Measurements from ENCODE around the gene ZFC3H1. TPM values are rescaled to one million over a fixed set of nuclear protein-coding genes. Genes with fewer than 3 reads are reported as not detected.
A peak's percentile ranks its signal among the peaks of the same experiment; 100 is the strongest.

The ZFC3H1 gene
- polyA plus RNA-seq, 3 donors: 12.5 to 57.0 (median 16.3) TPM

GRCh38 chr12:71636704-71637115 lies 26.9 kb downstream of the ZFC3H1 start:
- peaks cover 81 to 90% of the 10 kb centered on the region in 2 donors for H3K36me3 Mint-ChIP-seq
- peak; percentile 27 to 68 (median 46) for DNase-seq
- H3K9me3 ChIP-seq (replicated peaks in 1 of 2; ENCODE audit: control insufficient read depth in 1 of 2, insufficient read depth in 1 of 2, low read length in 2 of 2): no peaks in the 10 kb centered on the region
- intact Hi-C loops (cut with micrococcal nuclease): no loop called here
- TF ChIP-seq CTCF (IDR thresholded peaks at IDR 0.05): peak; percentile 84
- H3K9me3 Mint-ChIP-seq: no peaks in the 10 kb centered on the region
- H2AFZ ChIP-seq (ENCODE audit: insufficient read depth, low read depth, low read length, poor library complexity, severe bottlenecking): no peak overlapping the region
- H3K4me1 Mint-ChIP-seq: peaks cover 2% of the 10 kb centered on the region
- H3K4me3 ChIP-seq (replicated peaks in 1 of 3; ENCODE audit: low read depth in 2 of 3, low read length in 3 of 3): no peak overlapping the region
- H3K4me1 ChIP-seq (ENCODE audit: control insufficient read depth in 1 of 2, insufficient read depth in 2 of 2, low read length in 2 of 2): no peaks in the 10 kb centered on the region
- no peak overlapping the region for H3K4me2 ChIP-seq (replicated peaks; ENCODE audit: extremely low read depth, low read length, poor library complexity, severe bottlenecking)
- H3K79me2 ChIP-seq (ENCODE audit: insufficient read depth, low read length): peaks cover 30% of the 10 kb centered on the region
- no peak overlapping the region for H3K27ac ChIP-seq (ENCODE audit: low read depth in 1 of 2, low read length in 2 of 2)
- peaks cover 92 to 100% of the 10 kb centered on the region in 2 donors for H3K36me3 ChIP-seq (replicated peaks in 1 of 2; ENCODE audit: control insufficient read depth in 1 of 2, insufficient read depth in 2 of 2, low read length in 2 of 2)
- H3K27me3 Mint-ChIP-seq (ENCODE audit: low read depth in 3 of 3): peaks cover 0 to 2% (median 0%) of the 10 kb centered on the region in 3 donors
- H4K20me1 ChIP-seq (ENCODE audit: insufficient read depth, low read length): peaks cover 72% of the 10 kb centered on the region
- no peaks in the 10 kb centered on the region for H3K27me3 ChIP-seq (ENCODE audit: control insufficient read depth in 2 of 2, insufficient read depth in 2 of 2, low read length in 2 of 2)
- no peak overlapping the region for H3K4me3 Mint-ChIP-seq
- H3K9ac ChIP-seq (ENCODE audit: insufficient read depth, low read length, poor library complexity, severe bottlenecking): no peak overlapping the region
- H3K27ac Mint-ChIP-seq: peak overlapping the region in 6 of 7 donors; percentile 16 to 77 (median 42)
- no CpG with 5 or more reads among the region's 3 CpGs for WGBS (ENCODE audit: insufficient coverage)

GRCh38 chr12:71627438-71628002 lies 36.1 kb downstream of the ZFC3H1 start:
- Mint-ChIP-seq H3K4me3 (no peak overlapping the region), H3K27me3 (ENCODE audit: low read depth in 3 of 3) (no peaks in the 10 kb centered on the region), H3K4me1 (peaks cover 5% of the 10 kb centered on the region), H3K27ac (no peak overlapping the region), H3K36me3 (peaks cover 69 to 91% of the 10 kb centered on the region in 2 donors), H3K9me3 (no peaks in the 10 kb centered on the region)
- no peaks in the 10 kb centered on the region for H3K27me3 ChIP-seq (ENCODE audit: control insufficient read depth in 2 of 2, insufficient read depth in 2 of 2, low read length in 2 of 2)
- H3K9ac ChIP-seq (ENCODE audit: insufficient read depth, low read length, poor library complexity, severe bottlenecking): no peak overlapping the region
- no peak for DNase-seq
- peaks cover 88% of the 10 kb centered on the region for H4K20me1 ChIP-seq (ENCODE audit: insufficient read depth, low read length)
- peaks cover 0 to 9% of the 10 kb centered on the region in 2 donors for H3K4me1 ChIP-seq (ENCODE audit: control insufficient read depth in 1 of 2, insufficient read depth in 2 of 2, low read length in 2 of 2)
- no peaks in the 10 kb centered on the region for H3K9me3 ChIP-seq (replicated peaks in 1 of 2; ENCODE audit: control insufficient read depth in 1 of 2, insufficient read depth in 1 of 2, low read length in 2 of 2)
- H2AFZ ChIP-seq (ENCODE audit: insufficient read depth, low read depth, low read length, poor library complexity, severe bottlenecking): no peak overlapping the region
- H3K4me3 ChIP-seq (replicated peaks in 1 of 3; ENCODE audit: low read depth in 2 of 3, low read length in 3 of 3): no peak overlapping the region
- TF ChIP-seq CTCF (IDR thresholded peaks at IDR 0.05): no peak
- peaks cover 18% of the 10 kb centered on the region for H3K79me2 ChIP-seq (ENCODE audit: insufficient read depth, low read length)
- H3K27ac ChIP-seq (ENCODE audit: low read depth in 1 of 2, low read length in 2 of 2): peak overlapping the region in 1 of 2 donors; percentile 22
- whole genome bisulfite sequencing (ENCODE audit: insufficient coverage): 100% methylated on average over 1 of the region's 2 CpGs
- H3K4me2 ChIP-seq (replicated peaks; ENCODE audit: extremely low read depth, low read length, poor library complexity, severe bottlenecking): no peak overlapping the region
- intact Hi-C loops (cut with micrococcal nuclease): no loop called here
- peaks cover 94 to 99% of the 10 kb centered on the region in 2 donors for H3K36me3 ChIP-seq (replicated peaks in 1 of 2; ENCODE audit: control insufficient read depth in 1 of 2, insufficient read depth in 2 of 2, low read length in 2 of 2)

Data from CD14-positive monocyte (primary cell).